Fibroblast of skin of back (primary cell): Measurements from ENCODE around the gene SRRM5. TPM values are rescaled to one million over a fixed set of nuclear protein-coding genes. Genes with fewer than 3 reads are reported as not detected.
"Not testable (repeated sequence)": the region's sequence is repeated elsewhere in the genome, so short reads cannot be mapped to it uniquely, and the experiment has no call there.

Source experiments
- DNase-seq: peaks from one replicate; pipeline ENCODE4 v3.0.0-alpha.2; 2013
- polyA plus RNA-seq, 2 experiments: library from polyadenylated mRNA; unstranded; fragments of 120-200 nt; gene quantifications; one replicate each; pipeline ENCODE4 v1.2.1, GENCODE V29; 2013; ENCODE audit not compliant: insufficient read length in 2 of 2

Gene SRRM5
- polyA plus RNA-seq (2013, experiment 1 of 2; ENCODE audit: insufficient read length) = 0.24 TPM
- 0.16 TPM for polyA plus RNA-seq (2013, experiment 2 of 2; ENCODE audit: insufficient read length)

- no peak for DNase-seq
These were observed at the start of gene SRRM5 for GRCh38 chr19:43611788-43612187. Gene SRRM5 (plus strand): TSS chr19:43612088. CDS start chr19:43612122, 34 bp downstream.

- no peak for DNase-seq
These were observed 49.6 kb upstream of the SRRM5 start for GRCh38 chr19:43562226-43562697.

GRCh38 chr19:43562698-43563241, 49.1 kb upstream of the SRRM5 start:
- peak; percentile 94 for DNase-seq

GRCh38 chr19:43563816-43564457, 48.0 kb upstream of the SRRM5 start:
- DNase-seq = no peak

DNA sequence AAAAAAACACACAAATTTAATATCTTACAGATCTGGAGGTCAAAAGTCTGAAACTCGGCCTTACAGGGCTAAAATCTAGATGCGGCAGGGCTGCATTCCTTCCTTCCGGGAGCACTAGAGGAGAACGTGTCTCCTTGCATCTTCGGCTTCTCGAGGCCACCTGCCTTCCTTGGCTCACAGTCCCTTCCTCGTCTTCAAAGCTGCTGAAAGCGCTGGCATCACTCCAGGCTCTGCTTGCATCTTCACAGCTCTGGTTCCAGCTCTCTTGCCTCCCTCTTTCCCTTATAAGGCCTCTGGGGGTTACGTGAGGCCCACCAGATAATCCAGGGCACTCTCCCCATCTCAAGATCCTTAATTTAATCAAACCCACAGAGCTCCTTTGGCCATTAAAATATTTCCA, 47.1 kb upstream of the SRRM5 start:
- no peak for DNase-seq

DNA sequence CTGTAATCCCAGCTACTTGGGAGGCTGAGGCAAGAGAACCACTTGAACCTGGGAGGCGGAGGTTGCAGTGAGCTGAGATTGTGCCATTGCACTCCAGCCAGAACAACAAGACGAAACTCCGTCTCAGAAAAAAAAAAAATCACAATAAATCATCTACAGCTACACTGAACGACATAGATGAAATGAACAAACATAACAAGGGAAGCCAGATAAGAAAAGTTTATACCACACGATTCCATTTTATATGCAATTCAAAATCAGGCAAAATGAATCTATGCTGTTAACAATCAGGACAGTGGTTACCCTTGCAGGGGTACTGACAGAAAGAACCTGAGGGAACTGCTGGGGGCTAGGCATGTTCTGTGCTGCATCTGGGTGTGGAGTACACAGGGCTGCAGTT, 42.2 kb upstream of the SRRM5 start:
- no peak for DNase-seq

DNA sequence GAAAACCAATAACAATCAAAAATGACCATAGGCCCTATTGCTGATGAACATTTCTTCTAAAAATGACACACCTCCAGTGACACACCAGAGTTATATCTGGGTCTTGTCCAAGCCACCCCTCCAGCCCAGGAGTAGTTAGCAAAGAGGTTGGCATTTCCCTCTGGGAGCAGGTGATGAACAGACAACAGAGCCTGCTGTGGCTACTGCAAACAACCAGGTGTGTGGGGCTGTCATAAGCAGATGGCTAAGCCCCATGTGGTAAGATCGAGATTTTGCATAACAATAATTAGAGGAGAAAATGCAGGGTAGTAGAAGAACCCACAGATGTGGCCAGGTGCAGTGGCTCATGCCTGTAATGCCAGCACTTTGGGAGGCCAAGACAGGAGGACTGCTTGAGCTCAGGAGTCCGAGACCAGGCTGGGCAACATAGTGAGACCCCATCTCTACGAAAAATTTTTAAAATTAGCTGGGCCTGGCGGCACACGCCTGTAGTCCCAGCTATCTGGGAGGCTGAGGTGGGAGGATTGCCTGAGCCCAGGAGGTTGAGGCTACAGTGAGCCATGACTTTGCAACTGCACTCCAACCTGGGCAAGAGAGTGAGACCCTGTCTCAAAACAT, 41.6 kb upstream of the SRRM5 start:
- no peak for DNase-seq

DNA sequence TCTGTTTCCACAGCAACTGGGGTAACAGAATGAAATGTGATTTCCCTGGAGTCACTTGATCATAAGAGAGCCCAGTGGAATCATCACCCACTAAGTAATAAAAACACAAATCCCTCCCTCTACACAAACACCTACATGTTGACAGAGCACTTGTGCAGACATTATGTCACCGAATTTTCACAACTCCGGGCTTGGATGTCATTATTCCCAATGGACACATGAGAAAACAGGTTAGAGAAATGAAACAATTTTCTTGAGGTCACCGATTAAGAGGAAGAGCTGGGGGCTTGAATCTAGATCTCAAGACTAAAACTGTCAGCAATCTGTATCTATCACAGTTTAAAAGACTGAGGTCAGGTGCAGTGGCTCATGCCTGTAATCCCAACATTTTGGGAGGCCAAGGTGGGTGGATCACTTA, 39.7 kb upstream of the SRRM5 start:
- no peak for DNase-seq

DNA sequence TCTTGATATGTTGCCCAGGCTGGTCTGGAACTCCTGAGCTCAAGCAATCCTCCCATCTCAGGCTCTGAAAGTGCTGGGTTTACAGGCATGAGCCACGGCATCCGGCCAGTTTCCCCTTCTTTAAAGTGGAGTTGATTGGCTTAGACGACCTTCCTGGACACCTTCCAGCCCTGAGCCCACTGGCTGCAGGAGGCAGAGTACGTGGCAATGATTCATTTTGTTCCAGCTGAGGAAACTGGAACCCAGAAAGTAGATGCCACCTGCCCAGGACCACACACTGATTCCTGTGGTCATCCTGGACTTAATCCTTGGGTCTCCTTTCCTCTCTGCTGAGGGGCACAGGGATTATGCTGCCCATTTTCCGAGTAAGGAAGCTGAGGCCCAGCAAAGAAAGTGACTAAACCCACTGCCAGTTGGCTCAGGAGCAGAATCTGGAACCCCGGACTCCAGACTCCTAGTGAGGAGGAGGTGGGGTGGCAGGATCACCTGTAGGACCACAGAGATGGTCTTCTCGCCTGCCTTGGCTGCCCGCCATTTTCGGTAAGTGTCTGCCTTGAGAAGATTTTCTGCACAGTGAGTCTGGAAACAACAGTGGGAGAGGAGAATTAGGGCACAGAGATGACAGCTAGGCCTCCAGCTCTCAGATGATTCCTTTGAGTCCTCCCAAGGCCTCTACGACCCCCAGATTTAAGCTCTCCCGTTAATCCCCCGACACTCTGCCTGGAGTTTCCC, 37.3 kb upstream of the SRRM5 start:
- no peak for DNase-seq

- peak; percentile 99 for DNase-seq
These were observed 36.5 kb upstream of the SRRM5 start, which contains the start of the genes PINLYP and XRCC1 for GRCh38 chr19:43575156-43575950. Gene PINLYP (plus strand): TSS chr19:43575801. CDS start chr19:43577192, 1,391 bp downstream. Gene XRCC1 (minus strand): TSS chr19:43575527. CDS start chr19:43575458, 69 bp downstream.

DNA sequence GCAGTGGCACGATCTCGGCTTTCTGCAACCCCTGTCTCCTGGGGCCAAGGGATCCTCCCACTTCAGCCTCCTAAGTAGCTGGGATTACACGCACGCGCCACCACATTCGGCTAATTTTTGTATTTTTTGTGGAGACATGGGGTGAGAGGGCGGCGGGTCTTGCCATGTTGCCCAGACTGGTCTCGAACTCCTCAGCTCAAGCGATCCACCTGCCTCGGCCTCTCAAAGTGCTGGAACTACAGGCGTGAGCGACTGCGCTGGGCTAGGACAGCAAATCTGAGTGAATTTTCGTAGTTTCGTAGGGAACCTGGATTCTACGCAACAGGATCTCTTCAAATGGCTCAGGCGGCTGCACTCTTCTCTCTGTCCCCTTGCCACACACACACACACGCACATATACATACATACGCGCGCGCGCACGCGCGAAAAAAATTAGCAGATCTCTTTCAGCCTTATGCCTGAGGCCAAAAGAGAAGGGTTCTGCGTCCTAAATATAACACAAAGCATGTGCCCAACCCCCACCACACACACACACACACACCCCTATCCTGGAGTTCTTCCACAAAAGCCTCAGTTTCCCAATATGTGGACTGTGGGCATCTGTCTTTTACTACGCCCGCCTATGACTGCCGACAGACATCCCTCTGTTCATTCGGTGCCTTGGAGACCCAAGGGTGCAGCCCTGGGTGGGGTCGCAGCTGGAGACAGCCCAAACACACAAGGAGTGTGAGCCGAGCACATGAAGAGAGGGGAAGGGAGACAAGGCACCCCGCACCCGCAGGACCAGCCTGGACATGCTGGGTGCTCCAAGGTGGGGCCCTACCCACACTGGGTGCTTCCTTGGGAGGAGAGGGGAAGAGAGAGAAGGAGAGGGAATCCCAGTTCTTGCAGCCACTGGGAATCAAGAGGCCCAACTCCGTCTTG, 35.7 kb upstream of the SRRM5 start:
- no peak for DNase-seq

DNA sequence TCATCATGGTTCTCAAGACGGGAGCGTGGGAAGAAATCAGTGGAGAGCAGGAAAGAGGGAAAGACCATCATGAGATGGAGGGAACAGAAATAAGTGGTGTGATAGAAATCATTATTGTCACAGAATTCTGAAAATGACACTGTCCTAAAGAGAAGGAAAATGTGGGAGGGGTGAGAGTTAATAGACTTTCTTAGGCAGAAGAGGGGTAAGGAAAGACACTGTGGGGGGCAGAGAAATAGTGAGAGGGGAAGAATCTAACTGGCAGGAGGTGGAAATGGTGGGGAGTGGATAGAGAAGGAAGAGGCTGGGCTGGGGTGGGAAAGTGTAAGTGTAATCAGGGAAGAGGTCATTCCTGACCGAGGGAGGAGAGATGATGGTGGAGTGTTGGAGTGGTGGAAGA, 33.1 kb upstream of the SRRM5 start:
- no peak for DNase-seq

GRCh38 chr19:43581467-43581866, 30.4 kb upstream of the SRRM5 start:
- no peak for DNase-seq

GRCh38 chr19:43582495-43582894, 29.4 kb upstream of the SRRM5 start:
- no peak for DNase-seq

DNA sequence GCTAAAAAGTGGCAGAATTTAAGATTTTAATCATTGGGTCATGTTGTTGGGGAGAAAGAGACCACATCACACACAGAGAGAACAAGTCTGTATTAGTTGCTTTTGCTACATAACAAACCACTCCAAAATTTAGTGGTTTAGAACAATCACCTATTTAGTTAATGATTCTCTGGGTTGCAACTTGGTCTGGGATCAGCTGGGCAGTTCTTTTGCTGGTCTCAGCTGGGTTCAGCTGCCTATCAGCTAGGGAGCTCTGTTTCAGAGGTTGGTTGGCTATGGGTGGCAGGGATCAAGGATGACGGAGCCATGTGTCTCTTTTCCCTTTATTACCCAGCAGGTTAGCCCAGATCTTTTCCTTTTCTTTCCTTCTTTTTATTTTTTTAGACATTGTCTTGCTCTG, 27.4 kb upstream of the SRRM5 start:
- DNase-seq = no peak

DNA sequence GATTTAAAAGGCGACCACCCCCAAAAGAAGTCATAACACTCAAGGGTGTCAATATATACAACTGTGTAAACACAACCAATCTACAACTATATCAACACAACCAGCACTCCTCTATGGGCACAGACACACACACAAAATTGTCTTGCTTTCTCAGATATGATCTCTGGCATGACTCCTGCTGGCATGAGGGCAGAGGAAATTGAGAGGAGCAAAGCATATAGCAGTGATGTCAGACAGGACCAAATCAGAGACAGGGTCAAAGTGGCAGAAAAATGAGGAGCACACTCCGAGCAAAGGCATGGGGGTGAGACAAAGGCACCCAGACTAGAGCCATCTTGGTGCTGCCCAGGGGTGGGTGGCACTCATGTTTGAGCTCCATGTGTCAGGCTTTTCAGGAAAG, 25.5 kb upstream of the SRRM5 start:
- no peak for DNase-seq

DNA sequence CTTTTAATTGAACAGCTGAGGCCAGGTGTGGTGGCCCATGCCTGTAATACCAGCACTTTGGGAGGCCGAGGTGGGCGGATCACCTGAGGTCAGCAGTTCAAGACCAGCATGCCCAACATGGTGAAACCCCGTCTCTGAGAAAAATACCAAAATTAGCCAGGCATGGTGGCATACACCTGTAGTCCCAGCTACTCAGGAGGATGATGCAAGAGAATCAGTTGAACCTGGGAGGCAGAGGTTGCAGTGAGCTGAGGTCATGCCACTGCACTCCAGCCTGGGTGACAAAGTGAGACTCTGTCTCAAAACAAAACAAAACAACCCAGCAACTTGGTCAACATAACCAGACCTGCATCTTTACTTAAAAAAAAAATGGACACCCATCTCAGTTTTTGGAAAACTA, 24.9 kb upstream of the SRRM5 start:
- DNase-seq = not testable (repeated sequence)

GRCh38 chr19:43589277-43589676, 22.6 kb upstream of the SRRM5 start:
- DNase-seq = no peak

DNA sequence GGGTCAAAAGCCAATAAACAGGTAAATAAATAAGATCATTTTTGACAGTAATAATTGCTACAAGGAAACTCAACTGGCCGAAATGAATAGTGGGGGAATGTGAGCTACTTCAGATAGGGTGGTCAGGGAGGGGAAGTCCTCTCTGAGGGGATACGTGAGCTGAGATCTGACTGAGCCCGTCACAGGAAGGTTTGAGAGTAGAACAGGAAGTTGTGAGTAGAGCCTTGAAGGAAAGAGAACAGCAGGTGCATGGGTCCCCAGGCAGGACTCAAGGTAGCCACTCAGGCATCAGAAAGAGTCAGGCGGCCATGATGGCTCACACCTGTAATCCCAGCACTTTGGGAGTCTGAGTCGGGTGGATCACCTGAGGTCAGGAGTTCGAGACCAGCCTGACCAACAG, 22.2 kb upstream of the SRRM5 start:
- no peak for DNase-seq

- DNase-seq = no peak
These were observed 19.8 kb upstream of the SRRM5 start for GRCh38 chr19:43591904-43592772.
